Transverse colon (tissue), 4 donors: ENCODE measurements around the gene TMEM52. TPM values are rescaled to one million over a fixed set of nuclear protein-coding genes. Genes with fewer than 3 reads are reported as not detected.
"Not testable (repeated sequence)": the region's sequence is repeated elsewhere in the genome, so short reads cannot be mapped to it uniquely, and the experiment has no call there.

Source experiments
- DNase-seq: peaks from one replicate; pipeline ENCODE4 v3.0.0-alpha.2; 2019
- H3K27ac ChIP-seq, 4 donors: fragments of 200-600 bp; sonication (generic); 2 replicates each; pipeline ENCODE4 v1.5.1; 2016 to 2018; ENCODE audit warnings: inconsistent platforms in 4 of 4
- H3K27me3 ChIP-seq: fragments of 200-600 bp; sonication (generic); 2 replicates; pipeline ENCODE4 v1.5.1; 2017; ENCODE audit warnings: inconsistent platforms
- H3K36me3 ChIP-seq, 4 donors: fragments of 200-600 bp; sonication (generic); 2 replicates each; pipeline ENCODE4 v1.5.1; 2017 to 2019; ENCODE audit warnings: inconsistent platforms in 4 of 4
- H3K4me1 ChIP-seq, 4 donors: fragments of 200-600 bp; sonication (generic); 2 replicates each; pipeline ENCODE4 v1.5.1; 2017 to 2020; ENCODE audit warnings: inconsistent platforms in 4 of 4
- H3K4me3 ChIP-seq, 4 donors: fragments of 200-600 bp; sonication (generic); 1 replicate in 1 of 4; 2 replicates in 3 of 4; pipeline versions ENCODE4 v1.5.1 to v1.6.1; 2017 to 2019; ENCODE audit warnings: inconsistent platforms in 4 of 4
- H3K9me3 ChIP-seq, 2 donors: fragments of 200-600 bp; sonication (generic); 2 replicates each; pipeline ENCODE4 v1.5.1; 2017 to 2019; ENCODE audit warnings: inconsistent platforms in 2 of 2
- CTCF ChIP-seq, 5 experiments: fragments of 200-600 bp in 3 of 5; fragments of 450-650 bp in 2 of 5; sonication (generic) in 3 of 5; IDR thresholded peaks; 1 replicate in 2 of 5; 2 replicates in 3 of 5; pipeline ENCODE4 v1.5.1; 2016 to 2017; ENCODE audit warnings: antibody characterized with exemption in 5 of 5, inconsistent platforms in 3 of 5, mild to moderate bottlenecking in 2 of 5, moderate library complexity in 1 of 5
- EP300 ChIP-seq: sonication (generic); formaldehyde crosslinking; IDR thresholded peaks from one replicate; pipeline ENCODE4 v1.6.1; 2017; ENCODE audit warnings: antibody characterized with exemption, low read depth
- POLR2A ChIP-seq: fragments of 450-650 bp; IDR thresholded peaks from one replicate; pipeline ENCODE4 v1.6.1; 2016; ENCODE audit warnings: antibody characterized with exemption, mild to moderate bottlenecking, moderate library complexity
- POLR2AphosphoS5 ChIP-seq, 3 donors: sonication (generic); formaldehyde crosslinking; IDR thresholded peaks; one replicate each; pipeline ENCODE4 v1.6.1; 2016; ENCODE audit warnings: antibody characterized with exemption in 3 of 3
- whole genome bisulfite sequencing, 2 donors: methylation state at CpG; one replicate each; pipeline ENCODE4 v1.1.5; 2018; ENCODE audit warnings: low coverage in 1 of 2; 5-methylcytosine and 5-hydroxymethylcytosine counted together
- in situ Hi-C, 4 donors: fragments of 200-750 bp; cut with MboI; loops; one replicate each; pipeline versions ENCODE4 v1.15.0 to v1.15.1; 2017; ENCODE audit warnings: low sequenced_read_pairs in 3 of 4, low pct_ligation_motif_present in 1 of 4, low pct_unique_long_range_greater_than_20kb in 1 of 4
- intact Hi-C: fragments of 100-400 bp; cut with DNase I; formaldehyde crosslinking; loops from one replicate; pipeline ENCODE4 v1.15.1; 2023; ENCODE audit warnings: low total_unique reads
- total RNA-seq, 4 donors: library from RNA; depleted of rRNA; stranded (reverse); fragments of >200 nt; gene quantifications; one replicate each; pipeline ENCODE4 v1.1.0, GENCODE V29; 2016

The TMEM52 gene
- total RNA-seq, 4 donors from 2014 or later, result 5.2 to 9.5 (median 5.3) TPM; not detected in 1

- no peaks in the 10 kb centered on the region for H3K36me3 ChIP-seq
- H3K4me3 ChIP-seq, result peak within 1 kb of the TSS; percentile 79 to 99 (median 91)
- peak; percentile 91 for DNase-seq
- H3K27ac ChIP-seq, result peak within 1 kb of the TSS; percentile 93 to 99 (median 97)
- in situ Hi-C loops, result loop anchor here in 1 of 4 donors (25.0 kb wide), 1 partner anchor 128 kb away; no protein-coding TSS in a partner anchor
- WGBS, 2 donors, result 0% methylated on average over 22 of the region's 137 CpGs; no CpG with 5 or more reads in 1 of the 2 donors
- TF ChIP-seq POLR2AphosphoS5 (IDR thresholded peaks at IDR 0.05) (peak; percentile 74 to 92 (median 87)), CTCF (IDR thresholded peaks at IDR 0.05) (no peak)
- intact Hi-C loops, result no loop called here
- no peaks in the 10 kb centered on the region for H3K27me3 ChIP-seq
- peaks cover 46 to 75% (median 74%) of the 10 kb centered on the region in 4 donors for H3K4me1 ChIP-seq
- no peaks in the 10 kb centered on the region for H3K9me3 ChIP-seq
Observed at GRCh38 chr1:1890506-1891348, 28.4 kb downstream of the TMEM52 start, which contains the start of gene GNB1. Gene GNB1 (minus strand): TSS chr1:1891087. CDS start chr1:1825453, 65,634 bp downstream.

- Histone ChIP-seq H3K27me3 (no peaks in the 10 kb centered on the region), H3K4me1 (peaks cover 39 to 68% (median 68%) of the 10 kb centered on the region in 4 donors), H3K9me3 (no peaks in the 10 kb centered on the region), H3K4me3 (peak overlapping the region; percentile 71 to 99 (median 91)), H3K36me3 (no peaks in the 10 kb centered on the region), H3K27ac (peak overlapping the region; percentile 93 to 99 (median 97))
- TF ChIP-seq POLR2A (no peak), EP300 (no peak), CTCF (IDR thresholded peaks at IDR 0.05) (no peak), POLR2AphosphoS5 (IDR thresholded peaks at IDR 0.05) (no peak)
- DNase-seq, result peak; percentile 52
- in situ Hi-C loops (loop anchor here in 1 of 4 donors (25.0 kb wide), 1 partner anchor 128 kb away; no protein-coding TSS in a partner anchor), intact Hi-C loops (no loop called here)
- 1% methylated on average over 80 of the region's 88 CpGs; no CpG with 5 or more reads in 1 of the 2 donors for WGBS, 2 donors
Observed at GRCh38 chr1:1889847-1890505, 29.1 kb downstream of the TMEM52 start.

- H3K4me1 ChIP-seq, result peaks cover 35 to 68% (median 64%) of the 10 kb centered on the region in 4 donors
- H3K27me3 ChIP-seq, result no peaks in the 10 kb centered on the region
- peak overlapping the region; percentile 93 to 99 (median 97) for H3K27ac ChIP-seq
- no peaks in the 10 kb centered on the region for H3K36me3 ChIP-seq
- WGBS, 2 donors, result 23 to 26% methylated on average over 4 to 9 of the region's 9 CpGs
- no peaks in the 10 kb centered on the region for H3K9me3 ChIP-seq
- H3K4me3 ChIP-seq, result peak overlapping the region; percentile 71 to 99 (median 91)
- intact Hi-C loops (no loop called here), in situ Hi-C loops (loop anchor here in 1 of 4 donors (25.0 kb wide), 1 partner anchor 127 kb away; no protein-coding TSS in a partner anchor)
- TF ChIP-seq POLR2AphosphoS5 (IDR thresholded peaks at IDR 0.05) (no peak), POLR2A (no peak), EP300 (no peak), CTCF (IDR thresholded peaks at IDR 0.05) (no peak)
- no peak for DNase-seq
Observed at GRCh38 chr1:1889090-1889750, 29.9 kb downstream of the TMEM52 start.

- DNase-seq, H3K9me3 ChIP-seq, H3K4me3 ChIP-seq, intact Hi-C loops, H3K27me3 ChIP-seq, H3K36me3 ChIP-seq: not testable (repeated sequence)
- in situ Hi-C loops, result loop anchor here in 1 of 4 donors (25.0 kb wide), 1 partner anchor 122 kb away; no protein-coding TSS in a partner anchor
- Histone ChIP-seq H3K4me1 (peaks cover 34 to 83% (median 72%) of the 10 kb centered on the region in 4 donors), H3K27ac (peak overlapping the region in 1 of 4 donors; percentile 25)
- WGBS, 2 donors, result 75 to 77% methylated on average over 5 to 11 of the region's 11 CpGs
Observed at GRCh38 chr1:1883890-1884289, 35.2 kb downstream of the TMEM52 start.
